Keratinocyte (primary cell): ENCODE results near the gene ADAMTSL3.

ENCODE experiments used
- CTCF ChIP-seq, 3 experiments: IDR thresholded peaks in 1 of 3; conservative IDR thresholded peaks in 1 of 3; optimal IDR thresholded peaks in 1 of 3; 2 replicates in 2 of 3; 3 replicates in 1 of 3; pipeline versions ENCODE3 to v1.5.1; 2011; ENCODE audit warnings: low read length in 3 of 3, mild to moderate bottlenecking in 3 of 3, moderate library complexity in 2 of 3, control low read depth in 1 of 3, inconsistent platforms in 1 of 3; ENCODE audit not compliant: insufficient read depth in 2 of 3; ENCODE audit errors: extremely low read depth in 1 of 3
- EZH2 ChIP-seq: IDR thresholded peaks from one replicate; pipeline ENCODE4 v1.6.1; 2012; ENCODE audit warnings: inconsistent platforms, mild to moderate bottlenecking, low read length, moderate library complexity

- TF ChIP-seq CTCF (optimal IDR thresholded peaks at IDR 0.05 in 1 of 3, IDR thresholded peaks at IDR 0.05 in 1 of 3, conservative IDR thresholded peaks at IDR 0.05 in 1 of 3; ENCODE audit: extremely low read depth in 1 of 3, insufficient read depth in 2 of 3, low read length in 3 of 3) (no peak), EZH2 (no peak)
Observed at GRCh38 chr15:83783227-83783626, 129.3 kb downstream of the ADAMTSL3 start.
